ENCODE results near the gene KRT38. TPM values are rescaled to one million over a fixed set of nuclear protein-coding genes. Genes with fewer than 3 reads are reported as not detected.

The KRT38 gene
- total and polyA plus RNA-seq, 2 of the 8 experiments (the other 6 are each of a cell fraction or from before 2014, with no cell fraction given) = not detected

GRCh38 chr17:41407226-41407625, 33.6 kb downstream of the KRT38 start:
- POLR2A ChIA-PET (ENCODE audit: partially characterized antibody) = interaction anchor here (1.1 kb wide), 1 partner anchor 115 kb away, joined by 3 read pairs; no protein-coding TSS in a partner anchor
- H3K27ac ChIP-seq (ENCODE audit: low read depth, low read length) = no peak overlapping the region
- CTCF ChIA-PET (ENCODE audit: partially characterized antibody) = interaction anchor here (0.6 to 7.2 kb wide), 5 partner anchors 11 to 142 kb away, joined by 3 to 51 read pairs (median 3); no protein-coding TSS in a partner anchor
- no peak for TF ChIP-seq RAD21 (IDR thresholded peaks at IDR 0.05 in 1 of 2, conservative IDR thresholded peaks at IDR 0.05 in 1 of 2; ENCODE audit: low read depth in 2 of 2, low read length in 2 of 2)
- no peak for TF ChIP-seq JUND (IDR thresholded peaks at IDR 0.05; ENCODE audit: low read length)
- no peak for TF ChIP-seq E2F6 (IDR thresholded peaks at IDR 0.05)
- TF ChIP-seq JUN (IDR thresholded peaks at IDR 0.05; ENCODE audit: low read depth, low read length) = no peak
- no peak for TF ChIP-seq CBX8 (IDR thresholded peaks at IDR 0.05; ENCODE audit: borderline replicate concordance, low read depth, low read length)
- no peak for TF ChIP-seq POLR2AphosphoS5 (IDR thresholded peaks at IDR 0.05; ENCODE audit: low read depth, low read length)
- TF ChIP-seq RBBP5 (IDR thresholded peaks at IDR 0.05; ENCODE audit: borderline replicate concordance, low read depth, low read length) = no peak
- TF ChIP-seq GABPA (IDR thresholded peaks at IDR 0.05; ENCODE audit: borderline replicate concordance, insufficient read depth, low read length) = no peak
- TF ChIP-seq KDM1A (IDR thresholded peaks at IDR 0.05; ENCODE audit: borderline replicate concordance, low read length) = no peak
- TF ChIP-seq SAP30 (IDR thresholded peaks at IDR 0.05; ENCODE audit: insufficient read depth, insufficient replicate concordance, low read length) = no peak
- no peak for TF ChIP-seq CHD1 (IDR thresholded peaks at IDR 0.05; ENCODE audit: low read depth, low read length)
- TF ChIP-seq TAF7 (optimal IDR thresholded peaks at IDR 0.05; ENCODE audit: borderline replicate concordance, low read depth, low read length) = no peak
- no peak for TF ChIP-seq BRCA1 (IDR thresholded peaks at IDR 0.05; ENCODE audit: low read depth, low read length)

More at GRCh38 chr17:41407226-41407625, 33.6 kb downstream of the KRT38 start:
- FAIRE-seq (no peak), DNase-seq (ENCODE audit: low read depth in 1 of 2, low spot score in 2 of 2) (no peak)
- H3K23ac ChIP-seq (ENCODE audit: insufficient read length) = no peak overlapping the region
- H4K8ac ChIP-seq (ENCODE audit: extremely low read depth, insufficient read depth, low read length) = no peak overlapping the region
- no peak overlapping the region for H2BK12ac ChIP-seq (ENCODE audit: low read depth, low read length)
- H3K4ac ChIP-seq (replicated peaks; ENCODE audit: insufficient read length, low read depth, low read length) = no peak overlapping the region
- H2BK120ac ChIP-seq (replicated peaks; ENCODE audit: low read depth, low read length) = no peak overlapping the region
- H4K91ac ChIP-seq (replicated peaks; ENCODE audit: insufficient read length, low read length) = no peak overlapping the region
- no peak overlapping the region for H2AFZ ChIP-seq (ENCODE audit: low read length)
- no peak overlapping the region for H3K18ac ChIP-seq (ENCODE audit: extremely low read depth, low read length)
- no peaks in the 10 kb centered on the region for H3K79me1 ChIP-seq (ENCODE audit: low read depth, low read length)
- peaks cover 0 to 3% (median 0%) of the 10 kb centered on the region in 4 experiments; a peak in 3 of 7 replicates for H3K4me1 ChIP-seq (replicated peaks in 1 of 4; ENCODE audit: control insufficient read depth in 3 of 4, insufficient read depth in 4 of 4, low read length in 3 of 4)
- 93% methylated on average over 10 of the region's 10 CpGs; no CpG with 5 or more reads in 1 of the 2 experiments for WGBS, 2 experiments (ENCODE audit: extremely low coverage in 1 of 2, insufficient coverage in 1 of 2, insufficient read length in 1 of 2, insufficient replicate concordance in 2 of 2, low coverage in 1 of 2, low lambda C conversion rate in 2 of 2, missing lambda C conversion rate in 1 of 2)
- no peak overlapping the region for H2BK20ac ChIP-seq (ENCODE audit: low read length)
- H3K27me3 ChIP-seq (replicated peaks in 1 of 4; ENCODE audit: control insufficient read depth in 3 of 4, extremely low read depth in 1 of 4, insufficient read depth in 3 of 4, low read length in 3 of 4) = no peaks in the 10 kb centered on the region; a peak in 1 of 7 replicates
- H3K4me3 ChIP-seq (ENCODE audit: extremely low read depth in 1 of 4, insufficient read depth in 2 of 4, low read depth in 3 of 4, low read length in 4 of 4) = no peak overlapping the region
- H3K9me3 ChIP-seq (ENCODE audit: insufficient read depth in 2 of 2, low read depth in 1 of 2, low read length in 1 of 2) = no peaks in the 10 kb centered on the region
- no peaks in the 10 kb centered on the region for H4K20me1 ChIP-seq (replicated peaks in 1 of 2; ENCODE audit: control insufficient read depth in 1 of 2, insufficient read depth in 2 of 2, low read length in 2 of 2)
- H3K56ac ChIP-seq (replicated peaks; ENCODE audit: insufficient read length, low read depth, low read length) = no peak overlapping the region
- H3K4me2 ChIP-seq (ENCODE audit: insufficient read depth in 1 of 2, low read depth in 2 of 2, low read length in 2 of 2) = no peak overlapping the region
- H3K9ac ChIP-seq (replicated peaks in 1 of 4; ENCODE audit: extremely low read depth in 1 of 4, low read depth in 3 of 4, low read length in 3 of 4) = no peak overlapping the region
- no peak overlapping the region for H3K14ac ChIP-seq (ENCODE audit: insufficient read length)
- H2BK5ac ChIP-seq (ENCODE audit: low read depth, low read length) = no peak overlapping the region
- H2BK15ac ChIP-seq (ENCODE audit: low read length) = no peak overlapping the region
- no peaks in the 10 kb centered on the region for H3K36me3 ChIP-seq (ENCODE audit: control insufficient read depth in 2 of 4, insufficient read depth in 4 of 4, low read length in 3 of 4)
- H2AK5ac ChIP-seq (ENCODE audit: low read depth, low read length) = no peak overlapping the region; the same call in 1 of the 2 replicates
- H3K79me2 ChIP-seq (ENCODE audit: control insufficient read depth in 1 of 2, insufficient read depth in 2 of 2, low read length in 2 of 2) = no peaks in the 10 kb centered on the region
- no peaks in the 10 kb centered on the region for H3K23me2 ChIP-seq (ENCODE audit: low read depth, low read length)
- H4K5ac ChIP-seq (ENCODE audit: insufficient read length, low read depth, low read length) = no peak overlapping the region

All from H1 (cell line).